ENCODE data around the gene WIF1.

DNA sequence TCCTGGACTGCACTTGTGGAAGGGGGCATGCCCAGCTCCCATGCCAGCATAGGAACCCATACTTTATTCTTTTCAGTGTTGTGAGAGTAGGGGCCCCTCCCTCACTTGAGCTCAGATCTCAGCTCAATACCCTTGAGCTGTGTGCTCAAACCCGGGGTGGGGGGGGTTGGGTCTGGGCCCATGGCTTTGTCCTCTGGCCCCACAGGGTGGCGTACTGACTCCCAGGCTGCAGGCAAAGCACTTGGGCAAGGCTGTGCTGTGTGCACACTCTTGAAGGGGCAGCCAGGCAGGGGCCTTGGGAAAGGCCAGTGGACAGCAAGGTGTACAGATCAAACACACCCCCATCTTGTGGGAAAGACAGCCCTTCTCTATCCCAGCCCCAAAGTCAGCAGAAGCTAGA, 81.8 kb downstream of the WIF1 start:
- TF ChIP-seq POLR2A (IDR thresholded peaks at IDR 0.05) (no peak), POLR2AphosphoS5 (IDR thresholded peaks at IDR 0.05) (no peak)
- TF ChIP-seq, protein P1, sequence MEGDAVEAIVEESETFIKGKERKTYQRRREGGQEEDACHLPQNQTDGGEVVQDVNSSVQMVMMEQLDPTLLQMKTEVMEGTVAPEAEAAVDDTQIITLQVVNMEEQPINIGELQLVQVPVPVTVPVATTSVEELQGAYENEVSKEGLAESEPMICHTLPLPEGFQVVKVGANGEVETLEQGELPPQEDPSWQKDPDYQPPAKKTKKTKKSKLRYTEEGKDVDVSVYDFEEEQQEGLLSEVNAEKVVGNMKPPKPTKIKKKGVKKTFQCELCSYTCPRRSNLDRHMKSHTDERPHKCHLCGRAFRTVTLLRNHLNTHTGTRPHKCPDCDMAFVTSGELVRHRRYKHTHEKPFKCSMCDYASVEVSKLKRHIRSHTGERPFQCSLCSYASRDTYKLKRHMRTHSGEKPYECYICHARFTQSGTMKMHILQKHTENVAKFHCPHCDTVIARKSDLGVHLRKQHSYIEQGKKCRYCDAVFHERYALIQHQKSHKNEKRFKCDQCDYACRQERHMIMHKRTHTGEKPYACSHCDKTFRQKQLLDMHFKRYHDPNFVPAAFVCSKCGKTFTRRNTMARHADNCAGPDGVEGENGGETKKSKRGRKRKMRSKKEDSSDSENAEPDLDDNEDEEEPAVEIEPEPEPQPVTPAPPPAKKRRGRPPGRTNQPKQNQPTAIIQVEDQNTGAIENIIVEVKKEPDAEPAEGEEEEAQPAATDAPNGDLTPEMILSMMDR (IDR thresholded peaks at IDR 0.05 in 8 of 11, conservative IDR thresholded peaks at IDR 0.05 in 3 of 11), result no peak

Data from spleen (tissue), 7 donors.